Measurements from ENCODE around the gene SLC25A41.

The SLC25A41 gene

GRCh38 chr19:6392221-6393073 lies 41.1 kb downstream of the SLC25A41 start:
- TF ChIP-seq CTCF (IDR thresholded peaks at IDR 0.05; ENCODE audit: borderline replicate concordance, insufficient read depth, low read depth, low read length) = no peak
- H3K4me3 ChIP-seq (ENCODE audit: low read depth, low read length) = peak overlapping the region; percentile 89

- TF ChIP-seq CTCF (IDR thresholded peaks at IDR 0.05; ENCODE audit: borderline replicate concordance, insufficient read depth, low read depth, low read length) = no peak
- no peak overlapping the region for H3K4me3 ChIP-seq (ENCODE audit: low read depth, low read length)
Measured at GRCh38 chr19:6387372-6387771, 46.2 kb downstream of the SLC25A41 start.

- TF ChIP-seq CTCF (IDR thresholded peaks at IDR 0.05; ENCODE audit: borderline replicate concordance, insufficient read depth, low read depth, low read length) = no peak
- no peak overlapping the region for H3K4me3 ChIP-seq (ENCODE audit: low read depth, low read length)
Measured at GRCh38 chr19:6384381-6384780, 49.2 kb downstream of the SLC25A41 start.

- H3K4me3 ChIP-seq (ENCODE audit: low read depth, low read length) = no peak overlapping the region
- no peak for TF ChIP-seq CTCF (IDR thresholded peaks at IDR 0.05; ENCODE audit: borderline replicate concordance, insufficient read depth, low read depth, low read length)
Measured at GRCh38 chr19:6383188-6383587, 50.4 kb downstream of the SLC25A41 start.

GRCh38 chr19:6381030-6381750 lies 52.4 kb downstream of the SLC25A41 start:
- no peak overlapping the region for H3K4me3 ChIP-seq (ENCODE audit: low read depth, low read length)
- TF ChIP-seq CTCF (IDR thresholded peaks at IDR 0.05; ENCODE audit: borderline replicate concordance, insufficient read depth, low read depth, low read length) = no peak

GRCh38 chr19:6379744-6380143 lies 53.8 kb downstream of the SLC25A41 start:
- no peak for TF ChIP-seq CTCF (IDR thresholded peaks at IDR 0.05; ENCODE audit: borderline replicate concordance, insufficient read depth, low read depth, low read length)

More at GRCh38 chr19:6379744-6380143, 53.8 kb downstream of the SLC25A41 start:
- no peak overlapping the region for H3K4me3 ChIP-seq (ENCODE audit: low read depth, low read length)

All from GM12875 (cell line).